CD4-positive, alpha-beta T cell (primary cell): ENCODE measurements around the gene CLEC2D. TPM values are rescaled to one million over a fixed set of nuclear protein-coding genes. Genes with fewer than 3 reads are reported as not detected.
"Not testable (repeated sequence)": the region's sequence is repeated elsewhere in the genome, so short reads cannot be mapped to it uniquely, and the experiment has no call there.

Experiments
- ATAC-seq: fragments of 200-7000 bp; cut with Tn5 transposase; one replicate; pipeline ENCODE4 v1.10.0; 2022; ENCODE audit warnings: mild to moderate bottlenecking; ENCODE audit not compliant: poor library complexity
- CTCF ChIA-PET: fragments of 350-600 bp; sonication (Branson Sonifier 250); formaldehyde crosslinking; loops from one replicate; lab custom pipeline; 2021; ENCODE audit warnings: antibody characterized with exemption, inconsistent platforms; lab: Charles Lee
- POLR2A ChIA-PET: fragments of 350-600 bp; sonication (Branson Sonifier 250); formaldehyde crosslinking; loops from one replicate; lab custom pipeline; 2021; ENCODE audit warnings: antibody characterized with exemption, inconsistent platforms; lab: Charles Lee
- DNase-seq, 14 experiments: peaks; one replicate each; pipeline ENCODE4 v3.0.0-alpha.2; 2013 to 2020; ENCODE audit warnings: mixed read lengths in 2 of 14
- H3K27ac ChIP-seq, 2 donors: one replicate each; pipeline versions ENCODE4 v1.5.1 to v1.7.0; 2013; ENCODE audit warnings: low read length in 2 of 2, low read depth in 1 of 2, mild to moderate bottlenecking in 1 of 2
- H3K27me3 ChIP-seq, 2 experiments: 1 replicate in 1 of 2; 2 replicates in 1 of 2; pipeline versions ENCODE4 v1.6.1 to v1.7.0; 2013; ENCODE audit warnings: low read length in 2 of 2, control low read depth in 1 of 2, mild to moderate bottlenecking in 1 of 2, moderate library complexity in 1 of 2; ENCODE audit not compliant: insufficient read depth in 2 of 2, control insufficient read depth in 1 of 2
- H3K36me3 ChIP-seq: one replicate; pipeline ENCODE4 v1.6.1; 2013; ENCODE audit warnings: low read length, control low read depth; ENCODE audit not compliant: insufficient read depth
- H3K4me1 ChIP-seq: one replicate; pipeline ENCODE4 v1.6.1; 2013; ENCODE audit warnings: low read length, control low read depth; ENCODE audit not compliant: insufficient read depth
- H3K4me3 ChIP-seq: one replicate; pipeline ENCODE4 v1.5.1; 2013; ENCODE audit warnings: mild to moderate bottlenecking, low read length, moderate library complexity
- H3K9me3 ChIP-seq, 2 experiments: 1 replicate in 1 of 2; 2 replicates in 1 of 2; pipeline versions ENCODE4 v1.6.1 to v1.7.0; 2013; ENCODE audit warnings: low read length in 2 of 2, mild to moderate bottlenecking in 2 of 2, control low read depth in 1 of 2, moderate library complexity in 1 of 2; ENCODE audit not compliant: control insufficient read depth in 1 of 2, insufficient read depth in 1 of 2
- H3K27ac Mint-ChIP-seq: one replicate; pipeline ENCODE4 v1.8.0; 2020; ENCODE audit warnings: mixed read lengths
- H3K27me3 Mint-ChIP-seq: one replicate; pipeline ENCODE4 v1.8.0; 2021; ENCODE audit warnings: mixed read lengths
- H3K36me3 Mint-ChIP-seq: one replicate; pipeline ENCODE4 v1.8.0; 2021; ENCODE audit warnings: low read depth, mixed read lengths
- H3K4me1 Mint-ChIP-seq: one replicate; pipeline ENCODE4 v1.8.0; 2021; ENCODE audit warnings: low read depth, mixed read lengths
- H3K4me3 Mint-ChIP-seq: one replicate; pipeline ENCODE4 v1.8.0; 2020; ENCODE audit warnings: mild to moderate bottlenecking, mixed read lengths
- H3K9me3 Mint-ChIP-seq: one replicate; pipeline ENCODE4 v1.8.0; 2020; ENCODE audit warnings: mixed read lengths
- CTCF ChIP-seq: fragments of 200-600 bp; IDR thresholded peaks from one replicate; pipeline ENCODE4 v1.8.0; 2022; ENCODE audit warnings: antibody characterized with exemption, mild to moderate bottlenecking
- intact Hi-C, 2 experiments: fragments of 100-400 bp; cut with DNase I in 1 of 2; cut with micrococcal nuclease in 1 of 2; formaldehyde crosslinking; loops; one replicate each; pipeline versions ENCODE4 v1.15.1 to v1.9.0; 2023 to 2025; cut with DNase I, micrococcal nuclease
- total RNA-seq, 174 experiments: library from RNA in 2 of 174; stranded (reverse) in 2 of 174; gene quantifications; one replicate each; pipeline ENCODE4 v1.2.3 and lab custom pipeline; 2021 to 2026

CLEC2D gene
- total RNA-seq, 2 experiments from 2014 or later: 121 to 122 TPM

DNA sequence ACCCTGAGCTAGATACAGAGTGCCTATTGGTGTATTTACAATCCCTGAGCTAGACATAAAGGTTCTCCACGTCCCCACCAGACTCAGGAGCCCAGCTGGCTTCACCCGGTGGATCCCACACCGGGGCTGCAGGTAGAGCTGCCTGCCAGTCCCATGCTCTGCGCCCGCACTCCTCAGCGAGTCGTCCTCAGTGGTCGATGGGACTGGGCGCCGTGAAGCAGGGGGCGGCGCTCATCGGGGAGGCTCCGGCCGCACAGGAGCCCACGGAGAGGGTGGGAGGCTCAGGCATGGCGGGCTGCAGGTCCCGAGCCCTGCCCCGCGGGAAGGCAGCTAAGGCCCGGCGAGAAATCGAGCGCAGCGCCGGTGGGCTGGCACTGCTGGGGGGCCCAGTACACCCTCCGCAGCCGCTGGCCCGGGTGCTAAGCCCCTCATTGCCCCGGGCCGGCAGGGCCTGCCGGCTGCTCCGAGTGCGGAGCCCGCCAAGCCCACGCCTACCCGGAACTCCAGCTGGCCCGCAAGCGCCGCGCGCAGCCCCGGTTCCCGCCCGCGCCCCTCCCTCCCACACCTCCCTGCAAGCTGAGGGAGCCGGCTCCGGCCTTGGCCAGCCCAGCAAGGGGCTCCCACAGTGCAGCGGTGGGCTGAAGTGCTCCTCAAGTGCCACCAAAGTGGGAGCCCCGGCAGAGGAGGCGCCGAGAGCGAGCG, 70.0 kb downstream of the CLEC2D start:
- DNase-seq: peak in 1 of 14 experiments; percentile 51
- not testable (repeated sequence) for H3K4me3 ChIP-seq, H3K36me3 ChIP-seq, H3K36me3 Mint-ChIP-seq, H3K9me3 ChIP-seq, ATAC-seq, H3K27me3 ChIP-seq, H3K4me3 Mint-ChIP-seq, H3K27me3 Mint-ChIP-seq, H3K9me3 Mint-ChIP-seq
- POLR2A ChIA-PET: interaction anchor here (0.6 to 5.9 kb wide), 7 partner anchors 18 to 185 kb away, joined by 3 to 198 read pairs (median 3); partner anchors contain the start of gene CD69
- CTCF ChIA-PET: interaction anchor here (0.8 kb wide), 1 partner anchor 31 kb away, joined by 3 read pairs; no protein-coding TSS in a partner anchor
- intact Hi-C loops: loop anchor here in 1 of 2 experiments (2.0 kb wide), 1 partner anchor 31 kb away; no protein-coding TSS in a partner anchor
- peak overlapping the region in 1 of 2 donors; percentile 38 for H3K27ac ChIP-seq
- H3K27ac Mint-ChIP-seq: peak overlapping the region; percentile 91
- H3K4me1 Mint-ChIP-seq: peaks cover 70% of the 10 kb centered on the region
- H3K4me1 ChIP-seq: peaks cover 37% of the 10 kb centered on the region

- ChIA-PET POLR2A (interaction anchor here (1.6 to 5.9 kb wide), 3 partner anchors 17 to 90 kb away, joined by 3 to 198 read pairs (median 192); partner anchors contain the start of gene CD69), CTCF (interaction anchor here (2.8 kb wide), 1 partner anchor 11 kb away, joined by 28 read pairs; no protein-coding TSS in a partner anchor)
- Histone ChIP-seq H3K4me3 (no peak overlapping the region), H3K36me3 (no peaks in the 10 kb centered on the region), H3K27me3 (no peaks in the 10 kb centered on the region), H3K27ac (peak overlapping the region in 1 of 2 donors; percentile 38), H3K9me3 (peaks cover 0 to 3% of the 10 kb centered on the region in 2 experiments), H3K4me1 (peaks cover 37% of the 10 kb centered on the region)
- intact Hi-C loops: loop anchor here in 1 of 2 experiments (2.0 kb wide), 1 partner anchor 31 kb away; no protein-coding TSS in a partner anchor
- no peak for TF ChIP-seq CTCF
- ATAC-seq (peak; percentile 12), DNase-seq (peak in 5 of 14 experiments; percentile 16 to 71 (median 58))
- H3K36me3 Mint-ChIP-seq: no peaks in the 10 kb centered on the region
- H3K27me3 Mint-ChIP-seq: no peaks in the 10 kb centered on the region
- H3K27ac Mint-ChIP-seq: peak overlapping the region; percentile 91
- H3K4me1 Mint-ChIP-seq: peaks cover 76% of the 10 kb centered on the region
- no peaks in the 10 kb centered on the region for H3K9me3 Mint-ChIP-seq
- H3K4me3 Mint-ChIP-seq: peak overlapping the region; percentile 68
Observed at GRCh38 chr12:9740106-9740750, 70.7 kb downstream of the CLEC2D start.

GRCh38 chr12:9741726-9742125, 72.2 kb downstream of the CLEC2D start:
- H3K4me3 Mint-ChIP-seq: peak overlapping the region; percentile 78
- no peaks in the 10 kb centered on the region for H3K36me3 Mint-ChIP-seq
- no peak for TF ChIP-seq CTCF
- Histone ChIP-seq H3K36me3 (no peaks in the 10 kb centered on the region), H3K4me1 (peaks cover 37% of the 10 kb centered on the region), H3K4me3 (no peak overlapping the region), H3K9me3 (peaks cover 0 to 3% of the 10 kb centered on the region in 2 experiments), H3K27me3 (no peaks in the 10 kb centered on the region), H3K27ac (peak overlapping the region; percentile 46 to 75)
- H3K9me3 Mint-ChIP-seq: no peaks in the 10 kb centered on the region
- peak overlapping the region; percentile 91 for H3K27ac Mint-ChIP-seq
- POLR2A ChIA-PET: interaction anchor here (0.7 to 5.9 kb wide), 25 partner anchors 9 to 791 kb away, joined by 3 to 198 read pairs (median 7); partner anchors contain the start of genes CD69, CLEC2B, CLEC2D and GABARAPL1
- intact Hi-C loops: loop anchor here in 1 of 2 experiments (1.0 to 2.0 kb wide), 5 partner anchors 20 to 107 kb away; no protein-coding TSS in a partner anchor
- ATAC-seq (peak; percentile 65), DNase-seq (peak; percentile 38 to 94 (median 64))
- CTCF ChIA-PET: interaction anchor here (0.9 to 2.8 kb wide), 10 partner anchors 10 to 126 kb away, joined by 3 to 28 read pairs (median 5); partner anchors contain the start of gene CLEC2D
- no peaks in the 10 kb centered on the region for H3K27me3 Mint-ChIP-seq
- peaks cover 70% of the 10 kb centered on the region for H3K4me1 Mint-ChIP-seq
